Neuronal stem cell (in vitro differentiated cells): Measurements from ENCODE around the gene ITGA4.
A peak's percentile ranks its signal among the peaks of the same experiment; 100 is the strongest.

Source experiments
- DNase-seq: peaks from one replicate; pipeline ENCODE4 v3.0.0-alpha.2; 2013; ENCODE audit warnings: low spot score
- H2AFZ ChIP-seq: one replicate; pipeline ENCODE4 v1.6.1; 2013; ENCODE audit warnings: mild to moderate bottlenecking, low read length, inconsistent platforms
- H2AK5ac ChIP-seq: 2 replicates; pipeline ENCODE4 v1.6.1; 2013; ENCODE audit warnings: low read depth, mild to moderate bottlenecking, inconsistent platforms, low read length, moderate library complexity, mixed read lengths
- H2BK120ac ChIP-seq: 2 replicates; pipeline ENCODE4 v1.6.1; 2013; ENCODE audit warnings: low read depth, mild to moderate bottlenecking, inconsistent platforms, low read length, moderate library complexity, mixed read lengths
- H2BK12ac ChIP-seq: one replicate; pipeline ENCODE4 v1.6.1; 2013; ENCODE audit warnings: low read length, inconsistent platforms
- H2BK15ac ChIP-seq: 2 replicates; pipeline ENCODE4 v1.6.1; 2013; ENCODE audit warnings: mild to moderate bottlenecking, low read length, inconsistent platforms, mixed read lengths
- H2BK5ac ChIP-seq: one replicate; pipeline ENCODE4 v1.6.1; 2013; ENCODE audit warnings: inconsistent platforms, mild to moderate bottlenecking, low read length, moderate library complexity
- H3K14ac ChIP-seq: one replicate; pipeline ENCODE4 v1.6.1; 2013; ENCODE audit warnings: low read length, inconsistent platforms
- H3K18ac ChIP-seq: 2 replicates; pipeline ENCODE4 v1.6.1; 2013; ENCODE audit warnings: low read length, inconsistent platforms
- H3K23ac ChIP-seq: 2 replicates; pipeline ENCODE4 v1.6.1; 2013; ENCODE audit warnings: low read depth, mild to moderate bottlenecking, mixed read lengths, low read length, inconsistent platforms; ENCODE audit not compliant: poor library complexity
- H3K27ac ChIP-seq: replicated peaks from 3 replicates; pipeline ENCODE4 v1.5.1; 2013; ENCODE audit warnings: low read length, inconsistent platforms
- H3K27me3 ChIP-seq, 3 experiments: 2 replicates each; pipeline ENCODE4 v1.6.1; 2013; ENCODE audit warnings: low read length in 3 of 3, mild to moderate bottlenecking in 2 of 3, inconsistent platforms in 1 of 3, low read depth in 1 of 3, mixed read lengths in 1 of 3, moderate library complexity in 1 of 3; ENCODE audit not compliant: control insufficient read depth in 3 of 3, insufficient read depth in 3 of 3
- H3K36me3 ChIP-seq, 2 donors: replicated peaks in 1 of 2; 2 replicates each; pipeline ENCODE4 v1.6.1; 2013; ENCODE audit warnings: low read length in 2 of 2; ENCODE audit not compliant: control insufficient read depth in 2 of 2, insufficient read depth in 2 of 2
- H3K4ac ChIP-seq: 2 replicates; pipeline ENCODE4 v1.6.1; 2013; ENCODE audit warnings: inconsistent platforms, mild to moderate bottlenecking, low read length, moderate library complexity
- H3K4me1 ChIP-seq, 2 donors: 1 replicate in 1 of 2; 2 replicates in 1 of 2; pipeline ENCODE4 v1.6.1; 2013; ENCODE audit warnings: low read length in 2 of 2, low read depth in 1 of 2; ENCODE audit not compliant: control insufficient read depth in 2 of 2, insufficient read depth in 1 of 2
- H3K4me2 ChIP-seq: one replicate; pipeline ENCODE4 v1.6.1; 2013; ENCODE audit warnings: mild to moderate bottlenecking, low read length, inconsistent platforms; ENCODE audit not compliant: insufficient read depth, poor library complexity, severe bottlenecking
- H3K4me3 ChIP-seq, 2 donors: 2 replicates each; pipeline ENCODE4 v1.5.1; 2013; ENCODE audit warnings: low read length in 2 of 2, mild to moderate bottlenecking in 2 of 2, inconsistent platforms in 1 of 2, moderate library complexity in 1 of 2
- H3K79me1 ChIP-seq: one replicate; pipeline ENCODE4 v1.6.1; 2013; ENCODE audit warnings: low read depth, mild to moderate bottlenecking, inconsistent platforms, low read length, moderate library complexity
- H3K9ac ChIP-seq: one replicate; pipeline ENCODE4 v1.6.1; 2013; ENCODE audit warnings: mild to moderate bottlenecking, low read depth, low read length, inconsistent platforms; ENCODE audit not compliant: poor library complexity
- H3K9me3 ChIP-seq, 2 donors: replicated peaks in 1 of 2; 2 replicates each; pipeline versions ENCODE3 to v1.6.1; 2013; ENCODE audit warnings: low read length in 2 of 2, mild to moderate bottlenecking in 2 of 2, inconsistent platforms in 1 of 2, low read depth in 1 of 2, mixed read lengths in 1 of 2, moderate library complexity in 1 of 2; ENCODE audit not compliant: control insufficient read depth in 2 of 2, insufficient read depth in 1 of 2
- H4K8ac ChIP-seq: one replicate; pipeline ENCODE4 v1.6.1; 2013; ENCODE audit warnings: low read depth, mild to moderate bottlenecking, inconsistent platforms, low read length, moderate library complexity
- H4K91ac ChIP-seq: one replicate; pipeline ENCODE4 v1.6.1; 2013; ENCODE audit warnings: low read length, low read depth, mild to moderate bottlenecking, inconsistent platforms; ENCODE audit not compliant: poor library complexity
- WGBS, 2 donors: extraction: QIAGEN DNeasy Blood & Tissue Kit; methylation state at CpG; one replicate each; pipeline ENCODE4 v1.1.7; 2013; ENCODE audit warnings: missing lambda C conversion rate in 2 of 2, mixed read lengths in 1 of 2; ENCODE audit not compliant: insufficient read length in 2 of 2, insufficient replicate concordance in 1 of 2; ENCODE audit errors: extremely low coverage in 2 of 2; 5-methylcytosine and 5-hydroxymethylcytosine counted together

Gene ITGA4

GRCh38 chr2:181458871-181459270 lies 1.7 kb downstream of the ITGA4 start:
- no peak overlapping the region for H3K4ac ChIP-seq
- H3K4me1 ChIP-seq: peaks cover 2 to 5% of the 10 kb centered on the region in 2 donors
- H3K27me3 ChIP-seq: peaks cover 5 to 32% (median 14%) of the 10 kb centered on the region in 3 experiments

GRCh38 chr2:181459621-181460021 lies 2.4 kb downstream of the ITGA4 start:
- peaks cover 5 to 32% (median 14%) of the 10 kb centered on the region in 3 experiments for H3K27me3 ChIP-seq
- H3K23ac ChIP-seq: no peak overlapping the region
- H2BK15ac ChIP-seq: no peak overlapping the region
- H2BK120ac ChIP-seq: no peak overlapping the region
- no peak overlapping the region for H4K8ac ChIP-seq
- no peak overlapping the region for H3K4ac ChIP-seq
- H3K36me3 ChIP-seq: no peaks in the 10 kb centered on the region
- no peak overlapping the region for H3K4me3 ChIP-seq
- DNase-seq: no peak
- H3K4me2 ChIP-seq: no peak overlapping the region
- no CpG with 5 or more reads among the region's 1 CpG for WGBS, 2 donors
- no peak overlapping the region for H2BK5ac ChIP-seq
- no peak overlapping the region for H3K14ac ChIP-seq
- peaks cover 2 to 5% of the 10 kb centered on the region in 2 donors for H3K4me1 ChIP-seq
- H2AFZ ChIP-seq: no peak overlapping the region
- no peaks in the 10 kb centered on the region for H3K9me3 ChIP-seq
- H2AK5ac ChIP-seq: no peak overlapping the region
- H3K9ac ChIP-seq: no peak overlapping the region
- H3K27ac ChIP-seq: no peak overlapping the region
- H4K91ac ChIP-seq: no peak overlapping the region
- no peak overlapping the region for H3K18ac ChIP-seq
- no peak overlapping the region for H2BK12ac ChIP-seq
- H3K79me1 ChIP-seq: no peaks in the 10 kb centered on the region

More at GRCh38 chr2:181458871-181459270, 1.7 kb downstream of the ITGA4 start:
- no peak overlapping the region for H2BK5ac ChIP-seq
- no peak overlapping the region for H4K91ac ChIP-seq
- no peak overlapping the region for H2BK15ac ChIP-seq
- no peaks in the 10 kb centered on the region for H3K36me3 ChIP-seq
- no peak overlapping the region for H3K27ac ChIP-seq
- no peak overlapping the region for H2AFZ ChIP-seq
- no peak overlapping the region for H3K18ac ChIP-seq
- H2AK5ac ChIP-seq: no peak overlapping the region
- no peak overlapping the region for H2BK12ac ChIP-seq
- H2BK120ac ChIP-seq: no peak overlapping the region
- no peak overlapping the region for H3K4me3 ChIP-seq
- H3K4me2 ChIP-seq: no peak overlapping the region
- no peaks in the 10 kb centered on the region for H3K9me3 ChIP-seq
- no peaks in the 10 kb centered on the region for H3K79me1 ChIP-seq
- no peak overlapping the region for H3K9ac ChIP-seq
- WGBS, 2 donors: no CpG with 5 or more reads among the region's 2 CpGs
- no peak overlapping the region for H4K8ac ChIP-seq
- no peak overlapping the region for H3K14ac ChIP-seq
- no peak overlapping the region for H3K23ac ChIP-seq
- DNase-seq: no peak

- Histone ChIP-seq H2AFZ (no peak overlapping the region), H2AK5ac (no peak overlapping the region), H3K14ac (no peak overlapping the region), H3K27ac (no peak overlapping the region), H4K91ac (no peak overlapping the region), H3K4me2 (no peak overlapping the region), H3K4ac (no peak overlapping the region), H2BK15ac (no peak overlapping the region), H3K23ac (no peak overlapping the region), H2BK120ac (no peak overlapping the region), H3K27me3 (peaks cover 5 to 30% (median 14%) of the 10 kb centered on the region in 3 experiments), H3K18ac (no peak overlapping the region), H2BK5ac (no peak overlapping the region), H3K9ac (no peak overlapping the region), H3K4me1 (peaks cover 2 to 5% of the 10 kb centered on the region in 2 donors), H3K79me1 (no peaks in the 10 kb centered on the region), H3K4me3 (no peak overlapping the region), H2BK12ac (no peak overlapping the region), H4K8ac (no peak overlapping the region), H3K36me3 (no peaks in the 10 kb centered on the region), H3K9me3 (no peaks in the 10 kb centered on the region)
- WGBS, 2 donors: no CpG with 5 or more reads among the region's 7 CpGs
- no peak for DNase-seq
These were observed 4.1 kb downstream of the ITGA4 start for GRCh38 chr2:181461056-181461997.

GRCh38 chr2:181462033-181462432 lies 4.8 kb downstream of the ITGA4 start:
- H3K9me3 ChIP-seq: no peaks in the 10 kb centered on the region
- H2BK12ac ChIP-seq: no peak overlapping the region
- peaks cover 0 to 5% of the 10 kb centered on the region in 2 donors for H3K4me1 ChIP-seq
- no peak overlapping the region for H3K4me3 ChIP-seq
- H3K4ac ChIP-seq: no peak overlapping the region
- H2BK5ac ChIP-seq: no peak overlapping the region
- no peak overlapping the region for H2BK120ac ChIP-seq
- H4K91ac ChIP-seq: no peak overlapping the region
- peak overlapping the region; percentile 11 for H3K4me2 ChIP-seq
- no peaks in the 10 kb centered on the region for H3K36me3 ChIP-seq
- H2BK15ac ChIP-seq: no peak overlapping the region
- no peak overlapping the region for H2AFZ ChIP-seq
- DNase-seq: no peak
- no peak overlapping the region for H3K9ac ChIP-seq
- no peak overlapping the region for H3K18ac ChIP-seq
- H4K8ac ChIP-seq: no peak overlapping the region
- no peaks in the 10 kb centered on the region for H3K79me1 ChIP-seq
- H2AK5ac ChIP-seq: no peak overlapping the region
- no peak overlapping the region for H3K14ac ChIP-seq
- no CpG with 5 or more reads among the region's 1 CpG for WGBS, 2 donors
- H3K23ac ChIP-seq: no peak overlapping the region
- no peak overlapping the region for H3K27ac ChIP-seq
- H3K27me3 ChIP-seq: peaks cover 5 to 27% (median 14%) of the 10 kb centered on the region in 3 experiments
